ENCODE results near the gene PARP12.

The PARP12 gene

GRCh38 chr7:139990142-139990535 is 72.6 kb downstream of the PARP12 start:
- no peak for DNase-seq

GRCh38 chr7:139989366-139990141 is 73.2 kb downstream of the PARP12 start:
- DNase-seq, result no peak

GRCh38 chr7:139987691-139988516 is 74.8 kb downstream of the PARP12 start:
- DNase-seq, result no peak

- DNase-seq, result no peak
These were observed 76.9 kb downstream of the PARP12 start for GRCh38 chr7:139985811-139986210.

GRCh38 chr7:139984642-139985539 is 77.9 kb downstream of the PARP12 start:
- DNase-seq, result no peak

GRCh38 chr7:139982927-139983920 is 79.5 kb downstream of the PARP12 start:
- DNase-seq, result no peak

GRCh38 chr7:139981511-139981895 is 81.2 kb downstream of the PARP12 start:
- no peak for DNase-seq

- DNase-seq, result no peak
These were observed 85.7 kb downstream of the PARP12 start for GRCh38 chr7:139976838-139977656.

- no peak for DNase-seq
These were observed 86.5 kb downstream of the PARP12 start for GRCh38 chr7:139976055-139976837.

- no peak for DNase-seq
These were observed 88.5 kb downstream of the PARP12 start for GRCh38 chr7:139974179-139974811.

Data from stimulated activated CD4-positive, alpha-beta T cell treated with anti-CD3 and anti-CD28 coated beads, Interleukin-4, amount 100 ng/mL, for 1 hour (primary cell).